ENCODE measurements around the gene FAM124A.

Gene FAM124A

DNA sequence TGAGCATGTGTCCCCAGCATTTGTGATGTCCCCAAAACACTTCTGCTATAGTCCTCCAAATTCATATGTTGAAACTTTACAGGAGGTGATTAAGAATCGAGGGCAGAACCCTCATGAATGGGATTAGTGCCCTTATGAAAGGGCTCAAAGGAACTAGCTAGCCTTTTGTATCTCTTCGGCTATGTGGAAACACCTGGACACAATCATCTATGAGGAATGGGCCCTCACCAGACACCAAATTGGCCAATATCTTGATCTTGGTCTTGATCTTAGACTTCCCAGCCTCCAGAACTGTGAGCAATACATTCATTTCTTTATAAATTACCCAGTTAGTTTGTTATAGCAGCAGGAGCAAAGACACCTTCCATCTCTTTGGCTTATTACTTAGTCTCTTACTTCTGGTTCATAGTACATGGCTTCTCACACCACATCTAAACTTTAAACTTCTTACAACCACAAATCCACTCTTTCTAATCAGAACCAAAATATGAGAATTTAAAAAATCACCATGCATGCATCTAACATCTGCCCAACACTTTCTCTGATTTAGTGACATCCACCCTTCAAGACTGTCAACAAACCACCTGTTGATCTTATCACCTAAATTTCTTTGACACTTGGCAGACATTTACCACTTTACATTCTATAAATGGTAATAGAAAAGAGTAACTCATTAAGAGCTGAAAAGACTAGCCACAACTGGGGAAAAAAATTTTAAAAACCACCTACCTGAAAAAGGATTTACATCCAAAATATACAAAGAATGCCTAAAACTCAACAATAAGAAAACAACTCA is 110.6 kb downstream of the FAM124A start:
- TF ChIP-seq, protein P1, sequence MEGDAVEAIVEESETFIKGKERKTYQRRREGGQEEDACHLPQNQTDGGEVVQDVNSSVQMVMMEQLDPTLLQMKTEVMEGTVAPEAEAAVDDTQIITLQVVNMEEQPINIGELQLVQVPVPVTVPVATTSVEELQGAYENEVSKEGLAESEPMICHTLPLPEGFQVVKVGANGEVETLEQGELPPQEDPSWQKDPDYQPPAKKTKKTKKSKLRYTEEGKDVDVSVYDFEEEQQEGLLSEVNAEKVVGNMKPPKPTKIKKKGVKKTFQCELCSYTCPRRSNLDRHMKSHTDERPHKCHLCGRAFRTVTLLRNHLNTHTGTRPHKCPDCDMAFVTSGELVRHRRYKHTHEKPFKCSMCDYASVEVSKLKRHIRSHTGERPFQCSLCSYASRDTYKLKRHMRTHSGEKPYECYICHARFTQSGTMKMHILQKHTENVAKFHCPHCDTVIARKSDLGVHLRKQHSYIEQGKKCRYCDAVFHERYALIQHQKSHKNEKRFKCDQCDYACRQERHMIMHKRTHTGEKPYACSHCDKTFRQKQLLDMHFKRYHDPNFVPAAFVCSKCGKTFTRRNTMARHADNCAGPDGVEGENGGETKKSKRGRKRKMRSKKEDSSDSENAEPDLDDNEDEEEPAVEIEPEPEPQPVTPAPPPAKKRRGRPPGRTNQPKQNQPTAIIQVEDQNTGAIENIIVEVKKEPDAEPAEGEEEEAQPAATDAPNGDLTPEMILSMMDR (IDR thresholded peaks at IDR 0.05; ENCODE audit: borderline replicate concordance, insufficient read depth, low read depth, low read length), result no peak
- H3K4me3 ChIP-seq (ENCODE audit: low read depth, low read length), result no peak overlapping the region

DNA sequence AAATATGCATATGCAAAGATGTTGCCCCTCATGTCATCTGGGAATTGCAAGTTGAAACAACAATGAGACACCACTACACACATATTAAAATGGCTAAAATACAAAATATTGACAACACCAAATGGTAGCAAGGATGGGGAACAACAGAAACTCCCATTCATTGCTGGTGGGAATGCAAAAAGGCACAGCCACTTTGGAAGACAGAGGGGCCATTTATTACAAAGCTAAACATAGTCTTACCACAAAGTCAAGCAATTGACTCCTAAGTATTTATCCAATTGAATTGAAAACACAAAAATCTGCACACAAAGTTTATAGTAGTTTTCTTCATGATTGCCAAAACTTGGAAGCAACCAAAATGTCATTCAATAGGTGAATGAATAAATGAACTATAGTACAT is 111.2 kb downstream of the FAM124A start:
- TF ChIP-seq, protein P1 (IDR thresholded peaks at IDR 0.05; ENCODE audit: borderline replicate concordance, insufficient read depth, low read depth, low read length), result no peak
- H3K4me3 ChIP-seq (ENCODE audit: low read depth, low read length), result no peak overlapping the region

DNA sequence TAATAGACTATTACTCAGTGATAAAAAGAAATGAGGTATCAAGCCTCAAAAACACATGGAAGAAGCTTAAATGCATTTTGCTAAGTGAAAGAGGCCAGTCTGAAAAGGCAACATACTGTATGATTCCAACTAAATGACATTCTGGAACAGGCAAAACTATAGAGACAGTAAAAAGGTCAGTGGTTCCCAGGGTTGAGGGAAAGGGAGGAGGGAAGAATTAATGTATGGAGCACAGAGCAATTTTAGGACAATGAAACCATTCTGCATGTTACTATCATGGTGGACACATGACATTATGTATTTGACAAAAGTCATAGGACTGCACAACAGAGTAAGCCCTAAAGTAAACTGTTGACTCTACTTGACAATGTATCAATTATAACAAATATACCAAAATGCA is 111.6 kb downstream of the FAM124A start:
- H3K4me3 ChIP-seq (ENCODE audit: low read depth, low read length), result no peak overlapping the region
- TF ChIP-seq, protein P1 (IDR thresholded peaks at IDR 0.05; ENCODE audit: borderline replicate concordance, insufficient read depth, low read depth, low read length), result no peak

Measured in GM12875 (cell line).